HG02973 (cell line): ENCODE measurements around the gene CFL2.
A peak's percentile ranks its signal among the peaks of the same experiment; 100 is the strongest.
"Not testable (repeated sequence)": the region's sequence is repeated elsewhere in the genome, so short reads cannot be mapped to it uniquely, and the experiment has no call there.

Experiments used
- ATAC-seq: cut with Tn5 transposase; IDR thresholded peaks from one replicate; pipeline ENCODE4 v1.9.1; 2021; ENCODE audit warnings: moderate library complexity; ENCODE audit not compliant: unreplicated experiment

CFL2 gene

GRCh38 chr14:34711796-34712712 is 2.3 kb downstream of the CFL2 start:
- no peak for ATAC-seq

GRCh38 chr14:34711169-34711568 is 3.2 kb downstream of the CFL2 start:
- peak; percentile 38 for ATAC-seq

- no peak for ATAC-seq
These were observed 3.6 kb downstream of the CFL2 start for GRCh38 chr14:34710744-34711143.

GRCh38 chr14:34710006-34710405 is 4.4 kb downstream of the CFL2 start:
- no peak for ATAC-seq

GRCh38 chr14:34707722-34708121 is 6.7 kb downstream of the CFL2 start:
- ATAC-seq = no peak

- no peak for ATAC-seq
These were observed 12.6 kb downstream of the CFL2 start for GRCh38 chr14:34701808-34702207.

- no peak for ATAC-seq
These were observed 13.7 kb downstream of the CFL2 start for GRCh38 chr14:34700622-34701130.

- no peak for ATAC-seq
These were observed 14.3 kb downstream of the CFL2 start for GRCh38 chr14:34699873-34700621.

GRCh38 chr14:34694216-34694615 is 20.2 kb downstream of the CFL2 start:
- ATAC-seq = not testable (repeated sequence)

- ATAC-seq = no peak
These were observed 21.0 kb downstream of the CFL2 start for GRCh38 chr14:34693228-34693939.

GRCh38 chr14:34692898-34693227 is 21.5 kb downstream of the CFL2 start:
- no peak for ATAC-seq

- ATAC-seq = no peak
These were observed 22.0 kb downstream of the CFL2 start for GRCh38 chr14:34692348-34692747.

- no peak for ATAC-seq
These were observed 23.2 kb downstream of the CFL2 start for GRCh38 chr14:34691206-34691605.

- no peak for ATAC-seq
These were observed 25.8 kb downstream of the CFL2 start for GRCh38 chr14:34688470-34689206.

GRCh38 chr14:34685819-34686428 is 28.5 kb downstream of the CFL2 start:
- no peak for ATAC-seq

GRCh38 chr14:34684578-34684977 is 29.8 kb downstream of the CFL2 start:
- ATAC-seq = no peak

- ATAC-seq = no peak
These were observed 31.5 kb downstream of the CFL2 start for GRCh38 chr14:34682787-34683321.

GRCh38 chr14:34680806-34681479 is 33.5 kb downstream of the CFL2 start:
- no peak for ATAC-seq

GRCh38 chr14:34678735-34679134 is 35.7 kb downstream of the CFL2 start:
- ATAC-seq = no peak
